Osteocyte (in vitro differentiated cells): ENCODE results near the gene CAMK2G. TPM values are rescaled to one million over a fixed set of nuclear protein-coding genes. Genes with fewer than 3 reads are reported as not detected.

ENCODE experiments used
- DNase-seq: peaks from one replicate; pipeline ENCODE4 v3.0.0; 2021; ENCODE audit warnings: mixed read lengths; ENCODE audit not compliant: unreplicated experiment; ENCODE audit errors: extremely low spot score
- H3K27ac Mint-ChIP-seq: one replicate; pipeline ENCODE4 v1.8.0; 2021; ENCODE audit warnings: mild to moderate bottlenecking, mixed read lengths; ENCODE audit not compliant: unreplicated experiment
- H3K27me3 Mint-ChIP-seq: one replicate; pipeline ENCODE4 v1.8.0; 2021; ENCODE audit warnings: mixed read lengths; ENCODE audit not compliant: unreplicated experiment
- H3K36me3 Mint-ChIP-seq: one replicate; pipeline ENCODE4 v1.8.0; 2021; ENCODE audit warnings: mixed read lengths; ENCODE audit not compliant: unreplicated experiment
- H3K4me1 Mint-ChIP-seq: one replicate; pipeline ENCODE4 v1.8.0; 2021; ENCODE audit warnings: mixed read lengths; ENCODE audit not compliant: unreplicated experiment
- H3K4me3 Mint-ChIP-seq: one replicate; pipeline ENCODE4 v1.8.0; 2021; ENCODE audit warnings: mild to moderate bottlenecking, moderate library complexity, mixed read lengths; ENCODE audit not compliant: unreplicated experiment
- H3K9me3 Mint-ChIP-seq: one replicate; pipeline ENCODE4 v1.8.0; 2021; ENCODE audit warnings: mixed read lengths; ENCODE audit not compliant: unreplicated experiment
- CTCF ChIP-seq: fragments of 200-600 bp; sonication (generic); IDR thresholded peaks from 2 replicates; pipeline ENCODE4 v1.5.0; 2021; ENCODE audit warnings: antibody characterized with exemption, mild to moderate bottlenecking, moderate library complexity
- total RNA-seq: library from RNA; stranded (reverse); gene quantifications from 2 replicates; pipeline ENCODE4 v1.2.1, GENCODE V29; 2021

CAMK2G gene
- total RNA-seq, 1 donor from 2014 or later, result 37.6 TPM

- DNase-seq, result no peak
- Mint-ChIP-seq H3K4me1 (peaks cover 72% of the 10 kb centered on the region), H3K9me3 (no peaks in the 10 kb centered on the region), H3K27me3 (no peaks in the 10 kb centered on the region), H3K27ac (peak overlapping the region; percentile 94), H3K36me3 (peaks cover 9% of the 10 kb centered on the region), H3K4me3 (peak overlapping the region; percentile 39)
- TF ChIP-seq CTCF, result no peak
Observed at GRCh38 chr10:73907841-73908517, 33.6 kb upstream of the CAMK2G start.

GRCh38 chr10:73906524-73907447, 32.4 kb upstream of the CAMK2G start:
- no peaks in the 10 kb centered on the region for H3K27me3 Mint-ChIP-seq
- H3K36me3 Mint-ChIP-seq, result peaks cover 4% of the 10 kb centered on the region
- peak overlapping the region; percentile 94 for H3K27ac Mint-ChIP-seq
- peaks cover 68% of the 10 kb centered on the region for H3K4me1 Mint-ChIP-seq
- DNase-seq, result peak; percentile 95
- H3K9me3 Mint-ChIP-seq, result no peaks in the 10 kb centered on the region
- H3K4me3 Mint-ChIP-seq, result no peak overlapping the region
- TF ChIP-seq CTCF, result no peak

DNA sequence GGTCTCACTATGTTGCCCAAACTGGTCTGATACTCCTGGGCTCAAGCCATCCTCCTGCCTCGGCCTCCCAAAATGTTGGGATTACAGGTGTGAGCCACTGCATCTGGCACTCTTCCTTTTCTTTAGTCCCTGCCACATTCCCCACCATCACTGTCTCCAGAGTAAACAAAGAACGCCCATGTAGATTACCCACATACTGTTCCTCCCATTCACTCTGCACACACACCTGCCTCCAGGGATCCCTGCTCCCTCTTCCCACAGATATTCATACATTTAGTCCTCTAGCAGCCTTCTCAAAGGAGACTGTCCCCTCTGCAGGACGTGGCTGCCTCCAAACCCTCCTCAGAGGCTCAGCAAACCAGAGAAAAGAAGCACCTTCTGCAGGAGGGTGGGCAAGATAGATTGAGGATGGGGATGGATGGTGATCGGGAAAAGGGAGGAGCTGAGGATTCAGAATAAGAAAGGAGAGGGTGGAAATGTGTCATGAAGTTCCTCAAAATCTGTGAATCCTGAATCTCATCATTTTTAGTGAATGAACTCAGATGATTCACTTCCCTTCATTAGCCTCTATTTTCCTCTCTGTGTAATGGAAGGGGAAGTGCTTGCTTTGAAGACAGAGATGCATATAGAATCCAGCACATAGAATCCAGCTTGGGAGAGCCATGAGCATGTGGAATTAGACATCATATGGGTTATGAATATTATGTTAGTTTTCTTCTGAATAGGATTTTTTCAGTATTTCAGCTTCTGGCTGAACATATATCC, 31.1 kb upstream of the CAMK2G start:
- no peak overlapping the region for H3K4me3 Mint-ChIP-seq
- H3K27me3 Mint-ChIP-seq, result no peaks in the 10 kb centered on the region
- H3K9me3 Mint-ChIP-seq, result no peaks in the 10 kb centered on the region
- H3K27ac Mint-ChIP-seq, result peak overlapping the region; percentile 94
- H3K36me3 Mint-ChIP-seq, result no peaks in the 10 kb centered on the region
- H3K4me1 Mint-ChIP-seq, result peaks cover 62% of the 10 kb centered on the region
- DNase-seq, result no peak
- TF ChIP-seq CTCF, result no peak

GRCh38 chr10:73902351-73902750, 28.0 kb upstream of the CAMK2G start:
- H3K9me3 Mint-ChIP-seq, result no peaks in the 10 kb centered on the region
- H3K27ac Mint-ChIP-seq, result no peak overlapping the region
- TF ChIP-seq CTCF, result no peak
- no peaks in the 10 kb centered on the region for H3K36me3 Mint-ChIP-seq
- H3K4me1 Mint-ChIP-seq, result peaks cover 46% of the 10 kb centered on the region
- no peak overlapping the region for H3K4me3 Mint-ChIP-seq
- no peaks in the 10 kb centered on the region for H3K27me3 Mint-ChIP-seq
- no peak for DNase-seq
